ENCODE data around the gene RHOA.

Gene RHOA

DNA sequence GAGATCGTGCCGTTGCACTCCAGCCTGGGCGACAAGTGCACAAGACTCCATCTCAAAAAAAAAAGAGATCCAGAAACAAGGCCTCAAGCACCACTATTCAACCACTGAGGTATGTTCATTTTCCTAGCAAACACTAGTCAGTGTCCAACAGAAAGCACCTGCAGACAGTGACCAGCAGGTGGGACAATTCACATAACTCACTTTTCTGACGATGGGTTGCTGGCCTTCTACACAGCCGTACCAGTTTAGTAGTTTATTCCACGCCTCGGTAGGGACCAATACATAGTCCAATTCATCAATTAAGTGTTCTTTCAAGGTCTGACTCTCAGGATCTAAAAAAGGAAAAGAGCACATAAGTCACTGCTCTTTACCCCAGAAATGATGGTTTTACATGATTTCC lies 84.3 kb downstream of the RHOA start:
- no peak for DNase-seq (ENCODE audit: low read depth in 2 of 2)

DNA sequence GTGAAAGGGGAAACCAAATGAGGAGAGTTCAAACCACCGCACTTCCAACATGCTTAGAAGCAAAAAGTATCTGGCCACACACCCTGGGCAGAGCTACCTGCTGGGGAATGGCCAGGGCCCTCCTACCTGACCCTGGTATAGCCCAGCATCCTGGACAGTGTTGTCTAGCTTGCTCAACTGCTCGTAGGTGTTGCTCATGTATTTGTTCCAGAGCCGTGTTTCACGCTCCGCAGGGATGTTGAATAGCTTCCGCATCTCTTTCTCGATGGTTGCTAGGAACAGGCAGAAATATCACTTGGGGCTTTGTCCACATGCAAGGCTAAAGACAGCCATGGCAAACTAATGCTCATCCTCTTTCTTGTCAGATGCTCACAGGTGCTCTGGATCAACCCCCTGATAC lies 87.0 kb downstream of the RHOA start:
- no peak for DNase-seq (ENCODE audit: low read depth in 2 of 2)

DNA sequence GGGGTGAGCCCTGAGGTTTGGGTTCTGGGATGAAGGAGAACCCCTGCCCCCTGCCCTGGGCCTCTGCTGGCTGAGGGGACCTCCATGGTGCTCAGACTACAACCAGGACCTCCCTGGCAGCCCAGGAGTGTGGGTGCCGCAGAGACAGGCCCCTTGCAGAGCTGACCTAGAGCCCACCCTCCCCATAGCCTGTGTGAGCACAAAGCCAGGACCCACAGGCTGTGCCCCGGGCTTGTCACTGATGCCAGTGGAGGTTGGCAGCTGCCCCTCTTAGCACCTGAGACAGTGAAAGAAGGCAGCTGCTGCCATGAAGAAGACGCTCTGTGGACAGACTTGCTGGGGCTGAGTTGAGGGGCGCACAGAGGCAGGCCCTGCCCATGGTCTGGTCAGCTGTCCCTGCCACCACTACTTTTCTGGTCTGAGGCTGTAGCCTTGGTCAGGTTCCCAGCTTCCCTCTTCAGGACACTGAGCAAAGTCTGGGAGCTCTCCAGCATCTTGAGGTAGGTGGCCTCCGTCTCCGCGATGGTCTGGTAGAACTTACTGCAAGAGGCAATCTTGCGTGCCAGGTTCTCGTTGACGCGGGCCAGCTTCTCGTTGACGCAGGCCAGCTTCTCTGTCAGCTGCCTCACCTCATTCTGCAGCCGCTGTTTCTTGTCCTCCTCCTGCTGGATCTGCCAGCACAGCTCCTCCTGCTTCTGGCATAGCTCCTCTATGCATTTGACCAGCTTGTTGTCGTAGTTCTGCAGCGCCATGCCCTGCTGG lies 94.9 kb downstream of the RHOA start:
- DNase-seq (ENCODE audit: low read depth in 2 of 2): no peak

- DNase-seq (ENCODE audit: low read depth in 2 of 2): no peak
Measured at GRCh38 chr3:49313896-49314688, 97.7 kb downstream of the RHOA start.

GRCh38 chr3:49311283-49311682 lies 100.5 kb downstream of the RHOA start:
- DNase-seq (ENCODE audit: low read depth in 2 of 2): no peak

- no peak for DNase-seq (ENCODE audit: low read depth in 2 of 2)
Measured at GRCh38 chr3:49310677-49311076, 101.1 kb downstream of the RHOA start.

All from stimulated activated CD8-positive, alpha-beta memory T cell treated with anti-CD3 and anti-CD28 coated beads, Interleukin-2, amount 100 ng/mL, for 48 hours (primary cell).